GM13976 (cell line): Measurements from ENCODE around the gene SUMF1.

ENCODE experiments used
- DNase-seq: peaks from one replicate; pipeline ENCODE4 v3.0.0; 2012; ENCODE audit warnings: low spot score
- CTCF ChIP-seq: IDR thresholded peaks from 2 replicates; pipeline ENCODE4 v1.5.1; 2012; ENCODE audit warnings: borderline replicate concordance, mild to moderate bottlenecking; ENCODE audit not compliant: insufficient read depth; ENCODE audit errors: extremely low read depth, missing control alignments, control extremely low read depth
- in situ Hi-C: fragments of 300-500 bp; cut with MboI; formaldehyde crosslinking; loops from one replicate; pipeline ENCODE4 v1.12.0; 2022; ENCODE audit warnings: low sequenced_read_pairs, mixed read lengths, inconsistent platforms; ENCODE audit not compliant: unreplicated experiment

SUMF1 gene

DNA sequence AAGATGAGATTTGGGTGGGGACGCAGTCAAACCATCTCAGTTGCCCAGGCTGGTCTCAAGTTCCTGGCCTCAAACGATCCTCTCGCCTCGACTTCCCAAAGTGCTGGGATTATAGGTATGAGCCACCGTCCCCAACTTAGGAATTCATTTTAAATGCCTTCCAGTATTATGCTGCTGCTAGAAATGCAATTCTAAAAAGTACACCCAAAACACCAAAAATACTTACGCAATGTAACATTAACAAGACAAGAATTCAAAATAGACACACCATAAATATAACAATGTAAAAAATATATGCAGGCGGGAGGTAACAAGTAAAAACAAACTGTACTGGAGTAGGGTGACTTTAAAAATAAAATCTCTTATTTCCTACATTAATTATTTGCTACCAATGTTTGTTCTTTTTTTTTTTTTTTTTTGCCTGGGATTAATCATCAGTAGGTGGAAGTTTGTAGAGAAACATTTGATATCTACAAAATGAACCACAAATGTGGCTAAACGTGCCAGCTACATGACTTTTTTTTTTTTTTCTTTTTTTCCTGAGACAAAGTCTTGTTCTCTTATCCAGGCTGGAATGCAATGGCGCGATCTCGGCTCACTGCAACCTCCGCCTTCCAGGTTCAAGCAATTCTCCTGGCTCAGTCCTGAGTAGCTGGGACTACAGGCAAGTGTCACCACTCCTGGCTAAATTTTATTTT lies 107.1 kb downstream of the SUMF1 start:
- no peak for TF ChIP-seq CTCF
- DNase-seq, result no peak
- in situ Hi-C loops, result loop anchor here (10.0 to 25.0 kb wide), 2 partner anchors 285 to 702 kb away; no protein-coding TSS in a partner anchor

GRCh38 chr3:4358273-4358672 lies 108.8 kb downstream of the SUMF1 start:
- DNase-seq, result no peak
- in situ Hi-C loops, result loop anchor here (10.0 to 25.0 kb wide), 2 partner anchors 287 to 704 kb away; no protein-coding TSS in a partner anchor
- TF ChIP-seq CTCF, result no peak

- TF ChIP-seq CTCF, result no peak
- no peak for DNase-seq
- in situ Hi-C loops, result loop anchor here (10.0 to 25.0 kb wide), 2 partner anchors 288 to 706 kb away; no protein-coding TSS in a partner anchor
These were observed 110.3 kb downstream of the SUMF1 start for GRCh38 chr3:4356546-4357410.

DNA sequence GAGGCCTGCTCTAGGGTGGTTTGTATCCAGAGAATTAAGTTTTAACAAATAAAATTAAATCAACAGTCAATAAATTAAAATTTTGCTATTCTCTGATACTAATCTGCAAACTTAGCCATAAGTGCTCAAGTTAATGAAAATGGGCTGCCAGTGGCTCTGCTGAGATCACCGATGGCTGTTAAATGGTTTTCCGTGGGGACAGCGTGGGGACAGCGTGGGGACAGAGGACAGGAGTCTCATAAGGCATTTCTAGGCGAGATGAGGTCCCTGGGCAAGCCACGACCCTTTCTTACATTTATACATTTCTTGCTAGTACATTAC lies 110.9 kb downstream of the SUMF1 start:
- in situ Hi-C loops, result loop anchor here (10.0 to 25.0 kb wide), 2 partner anchors 289 to 706 kb away; no protein-coding TSS in a partner anchor
- no peak for TF ChIP-seq CTCF
- DNase-seq, result no peak

- DNase-seq, result no peak
- no peak for TF ChIP-seq CTCF
- in situ Hi-C loops, result loop anchor here (10.0 to 25.0 kb wide), 2 partner anchors 289 to 707 kb away; no protein-coding TSS in a partner anchor
These were observed 111.5 kb downstream of the SUMF1 start for GRCh38 chr3:4355401-4356219.

GRCh38 chr3:4351872-4352271 lies 115.2 kb downstream of the SUMF1 start:
- no peak for TF ChIP-seq CTCF
- in situ Hi-C loops, result loop anchor here (10.0 to 25.0 kb wide), 2 partner anchors 293 to 710 kb away; no protein-coding TSS in a partner anchor
- no peak for DNase-seq
